NCI-H1417 treated with DMSO at 0.1 percent for 48 hours (cell line): ENCODE results near the gene ARFRP1.
"Not testable (repeated sequence)": the region's sequence is repeated elsewhere in the genome, so short reads cannot be mapped to it uniquely, and the experiment has no call there.

Experiments
- DNase-seq: peaks from one replicate; lab custom pipeline; 2025; lab: John Stamatoyannopoulos, UW

ARFRP1 gene

GRCh38 chr20:63675681-63676368, 32.0 kb downstream of the ARFRP1 start:
- no peak for DNase-seq

- no peak for DNase-seq
Observed at GRCh38 chr20:63673951-63674350, 33.8 kb downstream of the ARFRP1 start.

GRCh38 chr20:63672666-63673065, 35.1 kb downstream of the ARFRP1 start:
- DNase-seq: no peak

- DNase-seq: not testable (repeated sequence)
Observed at GRCh38 chr20:63671695-63672094, 36.1 kb downstream of the ARFRP1 start.

DNA sequence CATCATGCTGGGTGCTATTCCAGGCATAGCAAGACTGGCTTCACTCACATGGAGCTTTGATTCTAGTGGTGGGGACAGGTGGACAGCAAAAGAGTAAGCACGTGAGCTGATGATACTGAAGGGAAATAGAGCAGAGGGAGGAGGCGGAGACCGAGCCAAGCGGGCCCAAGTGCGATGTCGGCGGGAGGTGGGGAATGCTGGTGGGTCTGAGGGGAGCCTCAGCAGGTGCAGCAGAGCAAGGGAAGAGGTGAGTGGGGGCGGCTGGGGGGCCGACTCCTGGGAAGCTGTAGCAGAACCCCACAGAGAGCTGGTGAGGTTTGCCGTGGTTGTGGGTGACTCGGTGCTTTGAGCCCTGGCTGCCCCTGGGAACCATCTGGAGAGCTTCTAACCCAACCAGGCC, 39.4 kb downstream of the ARFRP1 start:
- no peak for DNase-seq

- DNase-seq: no peak
Observed at GRCh38 chr20:63667858-63668257, 39.9 kb downstream of the ARFRP1 start.

GRCh38 chr20:63665708-63666107, 42.1 kb downstream of the ARFRP1 start:
- DNase-seq: no peak

- DNase-seq: no peak
Observed at GRCh38 chr20:63664861-63665594, 42.7 kb downstream of the ARFRP1 start.

GRCh38 chr20:63664143-63664851, 43.5 kb downstream of the ARFRP1 start:
- DNase-seq: no peak

- no peak for DNase-seq
Observed at GRCh38 chr20:63663332-63664066, 44.3 kb downstream of the ARFRP1 start.

DNA sequence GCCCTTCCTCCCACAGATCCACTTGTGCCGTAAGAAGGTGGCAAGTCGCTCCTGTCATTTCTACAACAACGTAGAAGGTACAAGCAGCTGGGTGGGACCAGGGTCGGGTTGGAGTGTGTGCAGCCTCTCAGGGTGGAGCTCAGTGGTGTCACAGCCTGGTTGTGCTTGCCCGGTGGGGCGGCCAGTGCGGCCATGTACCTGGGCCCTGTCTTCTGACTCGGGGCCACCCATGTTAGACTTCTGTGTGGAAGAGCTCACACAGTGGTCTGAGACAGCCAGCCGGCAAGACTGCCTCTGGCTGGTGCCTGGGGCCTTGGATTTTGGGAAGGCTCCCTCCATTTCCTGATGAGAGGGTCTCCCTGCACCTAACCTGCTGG, 45.0 kb downstream of the ARFRP1 start:
- DNase-seq: no peak

DNA sequence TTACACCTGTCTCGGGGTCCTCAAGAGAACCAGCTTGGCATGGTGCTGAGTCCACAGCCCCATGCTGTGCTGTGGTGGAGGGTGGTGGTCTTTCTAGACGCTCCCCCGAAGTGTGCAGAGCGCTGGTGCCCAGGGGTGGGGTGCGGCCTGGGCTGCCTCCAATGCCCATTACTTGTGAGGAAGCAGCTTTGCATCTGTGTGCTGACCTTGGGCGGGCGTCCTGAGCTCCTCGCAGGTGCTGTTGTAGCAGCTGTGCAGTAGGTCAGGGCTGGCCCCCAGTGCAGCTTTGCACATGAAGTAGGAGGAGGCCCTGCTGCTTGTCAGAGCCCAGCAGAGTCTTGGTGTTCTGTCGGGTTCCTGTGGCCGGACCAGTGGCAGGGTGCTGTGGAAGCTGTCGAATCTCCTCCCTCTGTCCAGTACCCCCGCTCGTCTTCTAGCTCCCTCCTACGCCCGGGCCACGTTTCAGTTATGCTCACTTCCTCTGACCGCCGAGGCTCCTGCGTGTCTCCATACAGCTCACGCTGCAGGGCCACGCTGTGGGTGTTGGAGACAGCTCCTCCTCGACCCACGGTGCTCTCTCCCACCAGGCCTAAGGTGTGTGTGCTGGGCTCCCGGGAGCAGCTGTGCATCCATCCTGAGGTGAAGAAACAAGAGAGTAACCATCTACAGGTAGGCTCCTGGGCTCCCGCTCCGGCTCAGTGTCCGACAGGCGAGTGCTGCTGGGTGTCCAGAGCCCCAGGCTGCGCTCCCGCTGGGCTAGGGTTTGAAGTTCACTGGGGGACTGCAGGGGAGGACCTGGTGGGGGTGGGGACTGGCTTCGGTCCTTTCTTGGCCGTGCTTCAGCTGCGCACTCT, 45.6 kb downstream of the ARFRP1 start:
- no peak for DNase-seq

- DNase-seq: no peak
Observed at GRCh38 chr20:63661108-63661507, 46.7 kb downstream of the ARFRP1 start.

DNA sequence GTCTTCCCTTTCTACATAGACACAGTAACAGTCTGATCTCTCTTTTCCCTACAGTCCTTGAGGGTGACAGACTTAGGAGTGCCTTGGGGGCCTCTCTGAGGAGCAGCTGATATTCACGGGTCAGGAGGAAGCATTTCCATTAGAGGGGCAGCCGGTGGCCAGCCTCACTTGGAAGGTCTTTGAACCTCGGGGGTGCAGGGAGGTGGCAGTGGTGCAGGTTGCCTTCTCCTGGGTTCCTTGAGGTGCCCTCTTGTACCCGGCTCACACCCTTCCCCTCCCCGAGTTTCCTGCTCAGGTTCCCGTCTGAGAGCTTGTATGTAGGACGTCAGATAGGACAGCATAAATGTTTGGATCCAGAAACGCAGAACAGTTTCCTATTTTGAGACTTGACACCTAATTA, 47.2 kb downstream of the ARFRP1 start:
- no peak for DNase-seq

DNA sequence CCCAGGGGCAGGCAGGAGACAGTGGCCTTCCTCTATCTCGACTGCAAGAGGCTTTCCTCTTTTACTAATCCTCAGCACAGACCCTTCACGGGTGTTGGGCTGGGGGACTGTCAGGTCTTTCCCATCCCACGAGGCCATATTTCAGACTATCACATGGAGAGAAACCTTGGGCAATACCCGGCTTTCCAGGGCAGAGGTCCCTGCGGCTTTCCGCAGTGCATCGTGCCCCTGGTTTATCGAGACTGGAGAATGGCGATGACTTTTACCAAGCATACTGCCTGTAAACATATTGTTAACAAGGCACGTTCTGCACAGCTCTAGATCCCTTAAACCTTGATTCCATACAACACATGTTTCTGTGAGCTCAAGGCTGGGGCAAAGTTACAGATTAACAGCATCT, 47.6 kb downstream of the ARFRP1 start:
- DNase-seq: not testable (repeated sequence)

- DNase-seq: no peak
Observed at GRCh38 chr20:63659370-63659769, 48.4 kb downstream of the ARFRP1 start.

- no peak for DNase-seq
Observed at GRCh38 chr20:63658749-63659187, 49.0 kb downstream of the ARFRP1 start.

DNA sequence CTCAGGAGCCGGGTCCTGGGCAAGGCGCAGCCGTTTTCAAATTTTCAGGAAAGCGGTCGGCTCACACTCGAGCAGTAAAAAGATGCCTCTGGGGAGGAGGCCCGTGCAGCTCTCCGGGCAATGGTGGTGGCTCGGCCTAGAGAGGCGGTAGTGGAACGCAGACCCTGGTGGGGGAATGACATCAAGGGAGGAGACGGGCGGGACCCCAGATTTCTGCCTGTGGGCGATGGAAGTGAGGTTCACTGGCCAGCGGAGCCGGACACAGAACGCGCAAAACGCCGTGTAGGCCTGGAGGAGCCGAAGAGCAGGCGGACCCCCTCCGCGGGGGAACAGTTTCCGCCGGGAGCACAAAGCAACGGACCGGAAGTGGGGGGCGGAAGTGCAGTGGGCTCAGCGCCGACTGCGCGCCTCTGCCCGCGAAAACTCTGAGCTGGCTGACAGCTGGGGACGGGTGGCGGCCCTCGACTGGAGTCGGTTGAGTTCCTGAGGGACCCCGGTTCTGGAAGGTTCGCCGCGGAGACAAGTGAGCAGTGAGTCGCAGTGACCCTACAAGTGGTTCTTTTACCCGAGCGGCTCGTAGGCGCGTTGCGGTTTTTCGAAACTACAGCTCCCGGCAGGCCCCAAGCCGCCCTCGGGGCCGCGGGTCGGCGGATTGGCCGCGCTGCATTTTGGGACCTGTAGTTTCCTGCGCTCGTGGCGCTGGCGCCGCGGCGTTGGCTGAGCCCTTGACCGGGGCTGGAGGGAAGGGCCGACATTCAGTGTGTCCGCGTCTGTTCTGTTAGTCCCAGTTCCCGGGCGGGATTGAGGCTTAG, 49.6 kb downstream of the ARFRP1 start, which contains the start of gene RTEL1:
Gene RTEL1, plus strand, starts transcription at position 376 of the 812 bp plus-strand sequence. CDS start 1,091 bp downstream, outside the sequence.
- peak; percentile 76 for DNase-seq

GRCh38 chr20:63657260-63657936, 50.4 kb downstream of the ARFRP1 start:
- DNase-seq: no peak

DNA sequence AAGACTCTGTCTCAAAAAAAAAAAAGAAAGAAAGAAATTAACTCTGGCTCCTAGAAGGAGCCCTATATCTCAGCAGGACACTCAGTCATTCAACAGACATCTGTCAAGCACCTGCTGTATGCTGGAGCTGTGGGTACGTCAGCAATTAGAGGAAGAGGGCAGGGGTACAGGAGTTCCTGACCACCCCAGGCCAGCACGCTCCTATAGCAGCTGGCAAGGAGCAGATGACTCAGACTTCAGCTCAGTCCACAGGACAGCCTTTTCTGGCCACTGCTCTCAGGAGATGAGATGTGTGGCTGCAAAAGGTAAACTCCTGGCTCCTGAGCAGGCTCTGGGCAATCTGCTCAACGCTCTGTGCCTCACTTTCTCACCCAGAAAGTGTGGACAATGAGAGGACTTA, 51.3 kb downstream of the ARFRP1 start:
- no peak for DNase-seq
